ENCODE results near the gene ALDH3B2.

GRCh38 chr11:67646535-67647336 is 27.7 kb downstream of the ALDH3B2 start:
- TF ChIP-seq CTCF (IDR thresholded peaks at IDR 0.05; ENCODE audit: low read depth, low read length, poor library complexity, severe bottlenecking) (peak; percentile 21), EZH2phosphoT487 (IDR thresholded peaks at IDR 0.05; ENCODE audit: borderline replicate concordance, low read length) (no peak)

All from DOHH2 (cell line).